ENCODE measurements around the gene RAB17. TPM values are rescaled to one million over a fixed set of nuclear protein-coding genes. Genes with fewer than 3 reads are reported as not detected.
A peak's percentile ranks its signal among the peaks of the same experiment; 100 is the strongest.

RAB17 gene
- total RNA-seq, 1 experiment from 2014 or later: 86.3 TPM

- Histone ChIP-seq H3K4me1 (replicated peaks; ENCODE audit: insufficient read depth) (peaks cover 28% of the 10 kb centered on the region), H3K27me3 (ENCODE audit: insufficient read depth, low read depth) (no peaks in the 10 kb centered on the region), H3K27ac (peak overlapping the region; percentile 85), H3K9me2 (ENCODE audit: insufficient read depth) (no peaks in the 10 kb centered on the region), H3K4me2 (peak overlapping the region; percentile 84), H2AFZ (peak overlapping the region; percentile 66), H4K20me1 (ENCODE audit: insufficient read depth) (0 out of 2 replicates have a peak, but pooled peaks cover 2% of the 10 kb centered on the region), H3F3A (ENCODE audit: insufficient read depth, low read depth) (peaks cover 38% of the 10 kb centered on the region), H3K79me2 (ENCODE audit: low read depth) (peaks cover 42% of the 10 kb centered on the region), H3K4me3 (peak overlapping the region; percentile 64), H3K36me3 (ENCODE audit: low read depth) (no peaks in the 10 kb centered on the region), H3K9me3 (ENCODE audit: insufficient read depth, low read depth) (no peaks in the 10 kb centered on the region)
- intact Hi-C loops (cut with micrococcal nuclease; ENCODE audit: unreplicated experiment): loop anchor here (1.0 to 10.0 kb wide), 5 partner anchors 23 to 666 kb away; no protein-coding TSS in a partner anchor
- DNase-seq: peak; percentile 80 to 95
- ChIA-PET CTCF (interaction anchor here (0.6 to 0.7 kb wide), 2 partner anchors 94 to 176 kb away, joined by 3 to 4 read pairs; no protein-coding TSS in a partner anchor), POLR2A (ENCODE audit: unreplicated experiment) (interaction anchor here (0.5 to 0.8 kb wide), 4 partner anchors 57 to 162 kb away, joined by 3 to 9 read pairs (median 6); no protein-coding TSS in a partner anchor)
- BruUV-seq (replicated peaks): TSS peak; percentile 61
- TF ChIP-seq CTCF (conservative IDR thresholded peaks at IDR 0.05) (no peak), EZH2 (IDR thresholded peaks at IDR 0.05; ENCODE audit: low read depth) (no peak)
These were observed 777 bp upstream of the RAB17 start for GRCh38 chr2:237591141-237591881.

GRCh38 chr2:237588044-237588696 is 2.4 kb downstream of the RAB17 start:
- Histone ChIP-seq H4K20me1 (ENCODE audit: insufficient read depth) (0 out of 2 replicates have a peak, but pooled peaks cover 2% of the 10 kb centered on the region), H3K79me2 (ENCODE audit: low read depth) (peaks cover 42% of the 10 kb centered on the region), H3K9me3 (ENCODE audit: insufficient read depth, low read depth) (no peaks in the 10 kb centered on the region), H3K4me3 (no peak overlapping the region), H3K4me2 (peak overlapping the region; percentile 84), H3K4me1 (replicated peaks; ENCODE audit: insufficient read depth) (peaks cover 28% of the 10 kb centered on the region), H3K27me3 (ENCODE audit: insufficient read depth, low read depth) (no peaks in the 10 kb centered on the region), H3F3A (ENCODE audit: insufficient read depth, low read depth) (peaks cover 38% of the 10 kb centered on the region), H2AFZ (no peak overlapping the region), H3K9me2 (ENCODE audit: insufficient read depth) (no peaks in the 10 kb centered on the region), H3K36me3 (ENCODE audit: low read depth) (no peaks in the 10 kb centered on the region), H3K27ac (no peak overlapping the region)
- intact Hi-C loops (cut with micrococcal nuclease; ENCODE audit: unreplicated experiment): no loop called here
- CTCF ChIA-PET: no interaction called here
- DNase-seq: no peak
- TF ChIP-seq EZH2 (IDR thresholded peaks at IDR 0.05; ENCODE audit: low read depth): no peak
- no peak for TF ChIP-seq CTCF (conservative IDR thresholded peaks at IDR 0.05)
- BruUV-seq (replicated peaks): no TSS peak
- POLR2A ChIA-PET (ENCODE audit: unreplicated experiment): no interaction called here

- intact Hi-C loops (cut with micrococcal nuclease; ENCODE audit: unreplicated experiment): no loop called here
- CTCF ChIA-PET: interaction anchor here (0.5 kb wide), 1 partner anchor 435 kb away, joined by 3 read pairs; no protein-coding TSS in a partner anchor
These were observed 4.8 kb downstream of the RAB17 start for GRCh38 chr2:237585590-237586221.

More at GRCh38 chr2:237585590-237586221, 4.8 kb downstream of the RAB17 start:
- peaks cover 6% of the 10 kb centered on the region; the same call in 1 of the 2 replicates for H4K20me1 ChIP-seq (ENCODE audit: insufficient read depth)
- no TSS peak for BruUV-seq (replicated peaks)
- H3K4me3 ChIP-seq: no peak overlapping the region
- DNase-seq: no peak
- H3K4me2 ChIP-seq: no peak overlapping the region
- no peak overlapping the region for H3K27ac ChIP-seq
- POLR2A ChIA-PET (ENCODE audit: unreplicated experiment): no interaction called here
- no peaks in the 10 kb centered on the region for H3K27me3 ChIP-seq (ENCODE audit: insufficient read depth, low read depth)
- H3K79me2 ChIP-seq (ENCODE audit: low read depth): peaks cover 35% of the 10 kb centered on the region
- peaks cover 19% of the 10 kb centered on the region for H3K4me1 ChIP-seq (replicated peaks; ENCODE audit: insufficient read depth)
- H3K36me3 ChIP-seq (ENCODE audit: low read depth): no peaks in the 10 kb centered on the region
- no peaks in the 10 kb centered on the region for H3K9me2 ChIP-seq (ENCODE audit: insufficient read depth)
- no peak overlapping the region for H2AFZ ChIP-seq
- peaks cover 21% of the 10 kb centered on the region for H3F3A ChIP-seq (ENCODE audit: insufficient read depth, low read depth)
- no peaks in the 10 kb centered on the region for H3K9me3 ChIP-seq (ENCODE audit: insufficient read depth, low read depth)
- TF ChIP-seq CTCF (conservative IDR thresholded peaks at IDR 0.05): no peak
- no peak for TF ChIP-seq EZH2 (IDR thresholded peaks at IDR 0.05; ENCODE audit: low read depth)

Data from PC-9 (cell line).